Keratinocyte (primary cell): ENCODE measurements around the gene HPS4. TPM values are rescaled to one million over a fixed set of nuclear protein-coding genes. Genes with fewer than 3 reads are reported as not detected.

Experiments
- DNase-seq: peaks from one replicate; pipeline ENCODE4 v3.0.0-alpha.2; 2011; ENCODE audit warnings: low read depth, missing footprints, low spot score
- FAIRE-seq: peaks from 2 replicates; lab custom pipeline; 2011; peaks lifted over from hg19 to GRCh38; lab: Jason Lieb, UNC
- H2AFZ ChIP-seq: 2 replicates; pipeline ENCODE4 v1.6.0; 2012; ENCODE audit warnings: low read length, control low read depth, inconsistent platforms; ENCODE audit not compliant: control insufficient read depth
- H3K27ac ChIP-seq: 2 replicates; pipeline ENCODE4 v1.5.1; 2011; ENCODE audit warnings: low read length; ENCODE audit not compliant: control insufficient read depth, insufficient read depth
- H3K27me3 ChIP-seq: 3 replicates; pipeline ENCODE4 v1.6.0; 2011; ENCODE audit warnings: low read length; ENCODE audit not compliant: control insufficient read depth, insufficient read depth; ENCODE audit errors: extremely low read depth
- H3K36me3 ChIP-seq, 2 experiments: 2 replicates in 1 of 2; 3 replicates in 1 of 2; pipeline ENCODE4 v1.5.1; 2011; ENCODE audit warnings: low read length in 2 of 2, mild to moderate bottlenecking in 1 of 2; ENCODE audit not compliant: control insufficient read depth in 2 of 2, insufficient read depth in 2 of 2; ENCODE audit errors: extremely low read depth in 1 of 2
- H3K4me1 ChIP-seq: 3 replicates; pipeline ENCODE4 v1.5.1; 2011; ENCODE audit warnings: low read length; ENCODE audit not compliant: control insufficient read depth, insufficient read depth; ENCODE audit errors: extremely low read depth
- H3K4me2 ChIP-seq: 3 replicates; pipeline ENCODE4 v1.6.0; 2011; ENCODE audit warnings: low read depth, low read length; ENCODE audit not compliant: control insufficient read depth, insufficient read depth; ENCODE audit errors: extremely low read depth
- H3K4me3 ChIP-seq, 3 experiments: fragments of 200-600 bp in 1 of 3; sonication (generic) in 1 of 3; 2 replicates in 2 of 3; 3 replicates in 1 of 3; pipeline ENCODE4 v1.5.1; 2011 to 2016; ENCODE audit warnings: low read length in 3 of 3, mild to moderate bottlenecking in 3 of 3, control low read depth in 2 of 3, inconsistent platforms in 1 of 3, low read depth in 1 of 3, mixed read lengths in 1 of 3, mixed run types in 1 of 3, moderate library complexity in 1 of 3; ENCODE audit not compliant: control insufficient read depth in 2 of 3, insufficient read depth in 2 of 3; ENCODE audit errors: extremely low read depth in 1 of 3
- H3K79me2 ChIP-seq: 2 replicates; pipeline ENCODE4 v1.6.0; 2012; ENCODE audit warnings: low read length; ENCODE audit not compliant: control insufficient read depth, insufficient read depth
- H3K9ac ChIP-seq: 3 replicates; pipeline ENCODE4 v1.6.0; 2011; ENCODE audit warnings: low read length; ENCODE audit not compliant: control insufficient read depth, insufficient read depth; ENCODE audit errors: extremely low read depth
- H3K9me1 ChIP-seq: 3 replicates; pipeline ENCODE4 v1.6.0; 2011; ENCODE audit warnings: low read length; ENCODE audit not compliant: control insufficient read depth, insufficient read depth; ENCODE audit errors: extremely low read depth
- H3K9me3 ChIP-seq: 2 replicates; pipeline ENCODE4 v1.5.1; 2012; ENCODE audit warnings: low read depth, low read length; ENCODE audit not compliant: control insufficient read depth
- H4K20me1 ChIP-seq: 3 replicates; pipeline ENCODE4 v1.6.0; 2011; ENCODE audit warnings: low read length; ENCODE audit not compliant: control insufficient read depth, insufficient read depth; ENCODE audit errors: extremely low read depth
- EZH2 ChIP-seq: IDR thresholded peaks from one replicate; pipeline ENCODE4 v1.6.1; 2012; ENCODE audit warnings: inconsistent platforms, mild to moderate bottlenecking, low read length, moderate library complexity
- dilution Hi-C: fragments of 300-500 bp; cut with MboI; formaldehyde crosslinking; loops from one replicate; pipeline ENCODE4 v1.7.0; 2020; ENCODE audit warnings: low sequenced_read_pairs; ENCODE audit not compliant: extremely low pct_ligation_motif_present
- polyA plus RNA-seq, 5 experiments: library from polyadenylated mRNA; depleted of rRNA in 3 of 5; stranded (reverse) in 3 of 5; stranded (forward) in 1 of 5; unstranded in 1 of 5; fragments of >200 nt; gene quantifications; 1 replicate in 1 of 5; 2 replicates in 3 of 5; 3 replicates in 1 of 5; pipeline versions ENCODE4 v1.2.1 to v1.2.3, GENCODE V29; 2011 to 2012; ENCODE audit warnings: missing spikeins in 2 of 5, low read depth in 1 of 5, low replicate concordance in 1 of 5
- TF ChIP-seq, protein P1 (sequence below), 3 experiments: IDR thresholded peaks in 1 of 3; conservative IDR thresholded peaks in 1 of 3; optimal IDR thresholded peaks in 1 of 3; 2 replicates in 2 of 3; 3 replicates in 1 of 3; pipeline versions ENCODE3 to v1.5.1; 2011; ENCODE audit warnings: low read length in 3 of 3, mild to moderate bottlenecking in 3 of 3, moderate library complexity in 2 of 3, control low read depth in 1 of 3, inconsistent platforms in 1 of 3; ENCODE audit not compliant: insufficient read depth in 2 of 3; ENCODE audit errors: extremely low read depth in 1 of 3

HPS4 gene
- polyA plus RNA-seq, 1 donor (not counting 4 experiments of a cell fraction or from before 2014, with no cell fraction given) = 21.3 TPM

DNA sequence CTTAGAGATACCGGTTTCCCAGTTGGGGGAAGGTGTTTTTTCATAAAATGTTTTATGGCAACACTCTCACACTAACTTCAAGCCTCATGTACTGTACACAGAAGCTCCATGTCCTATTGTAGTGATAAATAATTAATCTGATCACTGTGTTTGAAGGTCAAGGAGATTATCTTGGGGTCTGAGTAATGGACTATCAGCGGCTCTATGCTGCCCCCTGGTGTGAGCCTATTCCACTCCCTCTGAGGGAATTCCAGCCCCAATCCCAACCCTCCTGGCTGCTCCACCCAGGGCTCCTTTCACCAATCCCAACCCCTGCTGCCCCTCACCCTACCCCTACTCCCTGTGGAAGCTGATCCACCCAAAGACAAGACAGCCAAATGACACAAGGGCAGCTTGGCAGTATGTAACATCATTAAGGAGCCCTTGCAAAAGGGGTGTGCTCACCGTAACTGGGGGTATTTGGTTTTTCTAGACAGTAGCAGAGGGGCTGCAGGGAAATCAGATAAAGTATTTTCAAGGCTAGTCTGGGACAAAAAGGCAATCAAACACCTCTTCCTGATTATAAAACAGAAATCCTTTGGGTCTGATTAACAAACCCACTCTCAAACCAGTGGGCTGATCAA is 22.3 kb downstream of the HPS4 start:
- TF ChIP-seq, protein P1, sequence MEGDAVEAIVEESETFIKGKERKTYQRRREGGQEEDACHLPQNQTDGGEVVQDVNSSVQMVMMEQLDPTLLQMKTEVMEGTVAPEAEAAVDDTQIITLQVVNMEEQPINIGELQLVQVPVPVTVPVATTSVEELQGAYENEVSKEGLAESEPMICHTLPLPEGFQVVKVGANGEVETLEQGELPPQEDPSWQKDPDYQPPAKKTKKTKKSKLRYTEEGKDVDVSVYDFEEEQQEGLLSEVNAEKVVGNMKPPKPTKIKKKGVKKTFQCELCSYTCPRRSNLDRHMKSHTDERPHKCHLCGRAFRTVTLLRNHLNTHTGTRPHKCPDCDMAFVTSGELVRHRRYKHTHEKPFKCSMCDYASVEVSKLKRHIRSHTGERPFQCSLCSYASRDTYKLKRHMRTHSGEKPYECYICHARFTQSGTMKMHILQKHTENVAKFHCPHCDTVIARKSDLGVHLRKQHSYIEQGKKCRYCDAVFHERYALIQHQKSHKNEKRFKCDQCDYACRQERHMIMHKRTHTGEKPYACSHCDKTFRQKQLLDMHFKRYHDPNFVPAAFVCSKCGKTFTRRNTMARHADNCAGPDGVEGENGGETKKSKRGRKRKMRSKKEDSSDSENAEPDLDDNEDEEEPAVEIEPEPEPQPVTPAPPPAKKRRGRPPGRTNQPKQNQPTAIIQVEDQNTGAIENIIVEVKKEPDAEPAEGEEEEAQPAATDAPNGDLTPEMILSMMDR (optimal IDR thresholded peaks at IDR 0.05 in 1 of 3, IDR thresholded peaks at IDR 0.05 in 1 of 3, conservative IDR thresholded peaks at IDR 0.05 in 1 of 3; ENCODE audit: extremely low read depth in 1 of 3, insufficient read depth in 2 of 3, low read length in 3 of 3) = peak; percentile 83 to 86 (median 84)
- TF ChIP-seq EZH2 = no peak
- Histone ChIP-seq H3K9me3 (no peaks in the 10 kb centered on the region), H3K36me3 (peaks cover 14 to 60% of the 10 kb centered on the region in 2 experiments), H3K4me1 (peaks cover 44% of the 10 kb centered on the region), H3K4me2 (no peak overlapping the region), H3K27me3 (no peaks in the 10 kb centered on the region), H3K4me3 (no peak overlapping the region), H3K9ac (no peak overlapping the region), H2AFZ (no peak overlapping the region), H4K20me1 (no peaks in the 10 kb centered on the region), H3K79me2 (peaks cover 6% of the 10 kb centered on the region), H3K27ac (no peak overlapping the region), H3K9me1 (no peaks in the 10 kb centered on the region)
- DNase-seq (no peak), FAIRE-seq (peak; percentile 62)
- dilution Hi-C loops = no loop called here

- H3K27ac ChIP-seq = peak overlapping the region; percentile 15
- peaks cover 17 to 53% of the 10 kb centered on the region in 2 experiments for H3K36me3 ChIP-seq
- peak; percentile 78 for DNase-seq
Measured at GRCh38 chr22:26460202-26460601, 23.4 kb downstream of the HPS4 start.

More at GRCh38 chr22:26460202-26460601, 23.4 kb downstream of the HPS4 start:
- FAIRE-seq = peak; percentile 95
- no peak overlapping the region for H2AFZ ChIP-seq
- no peaks in the 10 kb centered on the region for H3K9me1 ChIP-seq
- no peaks in the 10 kb centered on the region for H3K9me3 ChIP-seq
- H4K20me1 ChIP-seq = no peaks in the 10 kb centered on the region
- H3K9ac ChIP-seq = no peak overlapping the region
- H3K79me2 ChIP-seq = peaks cover 6% of the 10 kb centered on the region
- TF ChIP-seq EZH2 = no peak
- no peaks in the 10 kb centered on the region for H3K27me3 ChIP-seq
- H3K4me2 ChIP-seq = peak overlapping the region; percentile 49
- no peak overlapping the region for H3K4me3 ChIP-seq
- dilution Hi-C loops = no loop called here
- peaks cover 44% of the 10 kb centered on the region for H3K4me1 ChIP-seq
